Measurements from ENCODE around the gene CARD14.

The CARD14 gene

DNA sequence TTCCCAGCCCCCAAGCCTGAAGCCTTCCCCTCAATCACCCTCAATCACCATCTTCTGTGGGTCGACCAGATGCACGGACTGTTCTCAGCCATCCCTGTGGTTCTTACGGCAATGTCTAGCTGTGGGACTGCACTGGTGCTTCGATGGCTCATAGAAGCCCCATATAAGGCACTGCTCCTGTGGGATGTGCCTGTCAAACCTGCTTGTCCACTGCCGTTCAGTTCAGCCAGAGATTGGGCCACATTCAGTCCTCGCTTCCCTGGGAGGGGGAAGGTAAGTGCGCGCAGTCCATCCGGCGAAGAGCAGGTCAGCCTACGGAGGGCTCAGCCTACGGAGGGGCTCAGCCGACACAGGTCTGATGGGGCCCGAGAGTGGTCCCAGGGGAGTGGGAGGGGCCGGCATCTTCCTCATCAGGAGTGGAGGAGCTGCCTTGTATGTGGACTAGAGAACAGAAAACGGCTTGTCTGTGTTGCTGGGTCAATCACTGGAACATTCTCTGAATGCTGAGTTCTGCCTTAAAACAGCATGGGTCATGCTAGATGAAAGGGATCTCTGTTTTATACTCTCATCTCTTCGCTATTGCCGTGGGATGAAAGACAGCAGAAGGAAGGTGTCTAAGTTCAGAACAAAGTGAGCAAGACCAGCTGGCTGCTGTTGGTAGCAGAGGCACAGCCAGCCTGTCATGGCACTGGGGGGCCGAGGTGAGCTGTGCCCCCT is at the start of gene CARD14:
Gene CARD14, plus strand, starts transcription at position 247 of the 717 bp plus-strand sequence. CDS start 11,409 bp downstream, outside the sequence.
- DNase-seq: no peak

DNA sequence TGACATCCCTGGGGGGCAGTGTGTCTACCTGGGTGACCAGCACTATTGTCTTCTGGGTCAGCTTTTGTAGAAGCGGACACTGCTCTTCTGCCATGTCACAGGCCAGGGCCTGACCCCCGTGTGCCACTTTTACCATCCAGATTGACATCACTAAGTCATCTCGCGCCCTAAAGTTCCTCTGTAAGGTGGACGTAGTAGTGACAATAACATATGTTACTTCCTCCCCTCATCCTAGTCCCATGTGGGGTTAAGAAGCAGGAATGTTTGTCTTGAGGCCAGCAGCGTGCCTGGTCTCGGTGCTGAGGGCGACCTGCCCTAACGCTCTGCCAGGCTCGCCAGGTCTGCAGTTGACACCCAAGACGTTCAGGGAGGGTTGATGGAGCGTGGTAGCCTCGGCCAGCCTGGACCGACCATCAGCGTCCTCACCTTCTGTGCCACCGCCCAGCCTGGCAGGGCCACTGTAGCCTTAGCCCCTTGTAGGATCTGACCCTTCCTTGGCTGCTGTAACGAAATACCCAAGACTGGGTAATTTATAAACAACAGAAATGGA is 47.7 kb upstream of the CARD14 start:
- DNase-seq: no peak

DNA sequence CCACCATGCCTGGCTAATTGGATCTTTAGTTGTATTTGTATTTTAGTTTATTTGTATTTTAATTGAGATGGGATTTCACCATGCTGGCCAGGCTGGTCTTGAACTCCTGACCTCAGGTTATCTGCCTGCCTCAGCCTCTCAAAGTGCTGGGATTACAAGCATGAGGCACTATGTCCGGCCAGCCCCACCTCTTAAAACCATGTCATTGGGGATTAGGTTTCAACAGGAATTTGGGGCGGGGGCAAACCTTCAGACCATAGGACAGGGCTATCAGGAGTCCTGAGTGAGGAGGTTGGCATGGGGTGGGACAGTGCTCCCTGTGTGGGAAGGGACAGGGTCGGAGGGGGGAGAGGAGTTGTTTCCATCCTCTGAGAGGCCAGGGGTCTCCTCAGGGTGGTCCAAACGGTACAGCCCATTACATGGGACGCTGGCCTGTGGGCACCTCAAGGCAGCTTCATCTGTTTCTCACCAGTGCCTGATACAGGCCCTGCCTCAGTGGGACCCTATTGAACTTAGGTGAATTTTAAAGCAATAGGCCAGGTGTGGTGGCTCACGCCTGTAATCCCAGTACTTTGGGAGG is 46.8 kb upstream of the CARD14 start:
- DNase-seq: no peak

DNA sequence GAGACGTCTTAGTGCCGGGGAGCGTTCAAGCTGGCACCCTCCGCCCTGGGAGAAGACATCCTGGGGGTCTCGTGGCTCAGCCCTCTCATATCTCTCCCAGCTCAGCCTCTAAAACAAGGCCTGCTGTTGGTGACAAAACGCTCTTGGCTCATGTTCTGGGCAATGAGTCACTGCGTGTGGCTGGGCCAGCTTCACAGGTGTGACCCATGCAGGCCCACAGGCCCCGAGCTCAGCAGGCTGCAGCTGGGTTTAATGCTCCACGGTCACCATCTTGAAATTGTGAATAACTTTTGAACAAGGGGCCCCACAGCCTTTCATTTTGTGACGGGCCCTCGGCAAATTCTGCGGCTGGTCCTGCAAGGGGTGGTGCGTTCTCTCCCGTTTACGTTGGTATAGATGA is 46.0 kb upstream of the CARD14 start:
- no peak for DNase-seq

DNA sequence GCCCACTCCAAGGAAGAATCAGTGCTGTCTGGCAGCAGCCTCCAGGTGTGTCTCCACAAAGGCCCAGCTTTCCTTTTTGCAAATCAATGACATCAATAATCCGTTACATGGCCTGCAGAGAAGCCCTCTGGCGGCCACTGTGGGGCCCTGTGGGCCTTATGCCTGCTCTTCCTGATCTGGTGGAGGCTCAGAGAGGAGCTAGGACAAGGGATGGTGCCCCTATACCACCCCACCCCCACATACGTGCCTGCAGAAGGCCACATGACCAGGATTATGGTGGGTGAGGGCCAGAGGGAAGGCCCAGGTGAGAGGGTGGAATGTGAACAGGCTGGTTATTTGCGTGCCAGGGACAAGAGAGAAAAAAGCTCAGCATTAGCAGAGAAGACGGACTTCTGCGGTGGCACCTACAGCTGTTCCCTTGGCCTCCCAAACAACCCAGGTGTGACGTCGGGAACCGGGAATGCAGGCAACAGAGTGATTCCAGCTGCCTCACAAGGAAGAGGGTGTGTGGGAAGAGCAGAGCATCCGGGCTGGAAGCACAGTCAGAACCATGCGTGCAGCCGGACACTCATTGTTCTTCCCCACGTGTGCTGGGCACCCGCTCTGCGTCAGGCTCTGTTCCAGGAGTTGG is 45.4 kb upstream of the CARD14 start:
- DNase-seq: no peak

DNA sequence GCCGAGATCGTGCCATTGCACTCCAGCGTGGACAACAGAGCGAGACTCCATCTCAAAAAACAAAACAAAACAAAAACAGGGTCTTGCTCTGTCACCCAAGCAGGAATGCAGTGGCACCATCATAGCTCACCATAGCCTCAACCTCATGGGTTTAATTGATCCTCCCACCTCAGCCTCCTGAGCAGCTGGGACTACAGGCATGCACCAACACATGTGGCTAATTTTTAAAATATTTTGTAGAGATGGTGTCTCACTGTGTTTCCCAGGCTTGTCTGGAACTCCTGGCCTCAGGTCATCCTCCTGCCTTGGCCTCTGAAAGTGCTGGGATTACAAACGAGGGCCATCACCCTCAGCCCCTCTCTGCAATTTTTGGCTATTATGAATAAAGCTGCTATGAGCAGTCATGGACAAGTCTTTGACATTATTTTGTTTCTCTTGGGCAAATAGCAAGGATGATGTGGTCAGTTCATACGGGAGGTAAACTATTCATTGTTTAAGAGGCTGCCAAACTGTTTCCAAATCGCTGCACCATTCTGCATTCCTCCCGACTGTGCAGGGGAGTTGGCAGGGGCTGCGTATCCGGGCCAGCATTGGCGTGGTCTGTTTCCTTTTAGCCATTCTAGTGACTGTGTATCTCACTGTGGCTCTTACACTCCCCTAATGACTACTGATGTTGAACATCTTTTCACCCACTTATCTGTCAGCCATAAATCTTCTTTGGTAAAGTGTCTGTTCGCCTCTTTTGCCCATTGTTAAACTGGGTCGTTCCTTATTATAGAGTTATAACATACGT is 44.0 kb upstream of the CARD14 start:
- DNase-seq: no peak

DNA sequence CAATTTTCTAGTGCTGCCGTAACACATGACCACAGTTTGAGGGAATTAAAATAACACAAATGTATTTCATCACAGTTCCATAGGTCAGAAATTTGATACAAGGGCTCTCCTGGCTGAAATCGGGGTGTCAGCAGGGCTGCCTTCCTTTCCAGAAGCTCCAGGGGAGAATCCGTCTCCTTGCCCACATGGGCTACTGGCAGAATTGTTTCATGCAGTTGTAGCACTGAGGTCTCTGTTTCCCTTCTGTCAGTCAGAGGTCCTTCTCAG is 43.4 kb upstream of the CARD14 start:
- DNase-seq: no peak

DNA sequence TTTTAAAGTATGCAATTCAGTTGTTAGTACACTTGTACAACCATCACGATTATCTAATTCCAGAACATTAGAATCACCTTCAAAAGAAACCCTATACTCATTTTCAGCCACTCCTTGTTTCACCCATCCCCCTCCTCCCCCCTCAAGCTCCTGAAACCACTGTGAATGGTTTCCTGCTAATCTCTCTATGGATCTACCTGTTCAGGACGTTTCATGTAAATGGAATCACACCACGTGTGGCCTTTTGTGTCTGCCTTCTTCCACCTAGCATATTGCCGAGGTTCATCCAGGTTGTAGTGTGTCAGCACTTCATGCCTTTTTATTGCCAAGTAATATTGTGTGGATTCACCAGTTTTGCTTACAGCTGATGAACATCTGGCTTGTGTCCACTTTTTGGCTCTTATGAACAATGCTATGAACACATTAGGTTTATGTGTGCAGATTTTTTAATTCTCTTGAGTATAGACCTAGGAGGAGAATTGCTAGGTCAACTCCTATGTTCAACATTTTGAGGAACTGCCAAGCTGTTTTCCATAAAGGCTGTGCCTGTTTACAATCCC is 40.7 kb upstream of the CARD14 start:
- DNase-seq: no peak

DNA sequence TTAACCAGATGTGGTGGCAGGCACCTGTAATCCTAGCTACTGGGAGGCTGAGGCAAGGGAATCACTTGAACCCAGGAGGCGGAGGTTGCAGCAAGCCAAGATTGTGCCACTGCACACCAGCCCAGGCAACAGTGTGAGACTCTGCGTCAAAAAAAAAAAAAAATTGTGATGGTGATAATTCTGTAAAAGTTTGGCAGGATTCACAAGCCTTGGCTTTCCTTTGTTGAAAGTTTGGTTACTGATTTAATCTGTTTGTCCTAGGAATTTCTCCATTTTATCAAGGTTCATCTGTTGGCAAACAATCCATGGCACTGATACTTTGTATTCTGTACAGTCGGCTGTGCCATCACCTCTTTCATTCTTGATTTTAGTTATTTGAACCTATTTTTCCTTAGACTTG is 38.8 kb upstream of the CARD14 start:
- DNase-seq: no peak

DNA sequence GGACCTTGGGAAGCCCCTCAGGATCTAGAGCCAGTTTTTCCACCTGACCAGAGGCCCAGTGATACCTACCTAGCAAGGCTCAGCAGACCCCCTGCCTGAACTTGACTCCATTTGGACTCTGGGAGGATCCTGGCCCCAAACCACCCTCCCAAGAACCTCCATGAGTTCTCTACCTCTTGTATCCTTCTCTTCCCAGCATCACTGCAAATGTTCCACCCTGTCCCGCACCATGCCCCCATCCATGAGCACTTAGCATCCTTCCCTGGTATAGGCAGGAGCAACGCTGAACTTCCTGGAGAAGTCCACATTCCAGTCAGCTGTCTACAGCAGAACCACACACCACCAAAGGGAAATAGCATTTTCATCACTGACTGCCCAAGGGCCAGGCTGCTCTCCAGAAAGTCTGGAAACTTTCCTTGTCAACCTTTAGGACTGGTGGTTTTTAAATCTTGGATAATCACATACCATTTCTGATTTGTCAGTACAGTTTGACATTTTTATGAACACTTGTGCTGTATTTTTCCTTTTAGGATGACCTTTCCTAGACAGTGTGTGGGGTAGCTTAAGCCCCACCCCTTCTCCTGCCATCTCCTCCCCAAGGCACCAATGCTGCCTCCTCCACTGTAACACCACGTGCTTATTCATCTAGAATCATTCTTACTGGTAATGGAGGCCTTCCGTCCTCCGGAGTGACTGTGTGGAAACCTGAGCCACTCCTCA is 36.8 kb upstream of the CARD14 start:
- no peak for DNase-seq

DNA sequence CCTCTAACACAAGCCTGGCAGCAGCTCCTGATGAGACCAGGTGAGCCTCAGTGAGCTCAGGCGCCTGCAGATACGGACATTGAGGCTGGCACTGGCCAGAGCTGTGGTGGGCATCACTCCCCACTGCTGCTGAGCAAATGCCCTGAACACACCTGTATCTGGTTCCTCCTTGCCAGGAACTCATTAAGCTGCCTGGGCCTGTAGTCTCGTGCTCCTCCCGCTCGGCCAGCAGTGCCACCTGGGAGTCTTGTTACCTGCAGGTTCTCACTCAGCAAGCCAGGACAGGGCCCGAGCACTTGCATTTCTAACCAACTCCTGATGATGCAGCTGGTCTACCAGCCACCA is 36.2 kb upstream of the CARD14 start:
- DNase-seq: no peak

DNA sequence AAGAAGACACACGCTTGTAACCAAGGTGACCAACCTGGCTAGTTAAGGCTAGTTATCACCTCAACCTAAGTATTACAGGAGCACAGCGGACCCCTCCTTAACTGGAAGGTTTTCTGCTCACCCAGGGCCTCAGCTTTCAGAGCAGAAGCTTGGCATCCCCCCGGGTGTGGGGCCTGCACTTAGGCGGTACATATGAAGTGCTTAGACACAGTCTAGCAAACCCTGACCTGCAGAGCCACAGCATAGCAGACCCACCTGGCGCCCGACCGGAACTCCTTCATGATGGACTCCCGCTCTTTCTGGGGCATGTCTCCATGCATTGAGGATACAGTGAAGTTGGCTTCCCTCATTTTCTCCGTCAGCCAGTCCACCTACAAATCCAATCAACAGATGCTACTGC is 32.7 kb upstream of the CARD14 start:
- DNase-seq: no peak

DNA sequence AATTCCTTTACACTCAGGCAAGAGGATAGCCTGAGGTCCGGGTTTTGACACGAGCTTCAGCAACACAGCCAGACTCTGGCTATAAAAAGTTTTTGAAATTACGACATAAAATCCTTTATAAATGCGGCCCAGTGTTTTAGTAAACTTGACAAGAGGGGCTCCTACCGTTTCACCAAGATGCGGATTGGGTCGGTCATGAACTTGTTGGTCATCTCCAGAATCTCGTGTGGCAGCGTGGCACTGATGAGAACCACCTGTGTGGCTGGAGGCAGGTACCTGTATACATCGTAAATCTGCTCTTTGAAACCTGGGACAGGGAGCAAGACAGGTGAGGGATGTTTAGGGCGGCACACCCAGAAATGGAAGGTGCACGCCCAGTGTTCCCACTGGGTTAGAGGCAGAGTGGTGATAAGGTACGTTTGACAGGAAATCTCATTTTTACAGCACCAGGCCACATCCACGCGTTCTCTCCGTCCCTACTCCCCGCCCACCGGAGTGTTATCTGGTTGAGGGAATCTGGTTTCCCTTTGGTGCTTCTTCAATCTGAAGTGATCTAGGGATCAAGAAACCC is 30.9 kb upstream of the CARD14 start:
- DNase-seq: no peak

DNA sequence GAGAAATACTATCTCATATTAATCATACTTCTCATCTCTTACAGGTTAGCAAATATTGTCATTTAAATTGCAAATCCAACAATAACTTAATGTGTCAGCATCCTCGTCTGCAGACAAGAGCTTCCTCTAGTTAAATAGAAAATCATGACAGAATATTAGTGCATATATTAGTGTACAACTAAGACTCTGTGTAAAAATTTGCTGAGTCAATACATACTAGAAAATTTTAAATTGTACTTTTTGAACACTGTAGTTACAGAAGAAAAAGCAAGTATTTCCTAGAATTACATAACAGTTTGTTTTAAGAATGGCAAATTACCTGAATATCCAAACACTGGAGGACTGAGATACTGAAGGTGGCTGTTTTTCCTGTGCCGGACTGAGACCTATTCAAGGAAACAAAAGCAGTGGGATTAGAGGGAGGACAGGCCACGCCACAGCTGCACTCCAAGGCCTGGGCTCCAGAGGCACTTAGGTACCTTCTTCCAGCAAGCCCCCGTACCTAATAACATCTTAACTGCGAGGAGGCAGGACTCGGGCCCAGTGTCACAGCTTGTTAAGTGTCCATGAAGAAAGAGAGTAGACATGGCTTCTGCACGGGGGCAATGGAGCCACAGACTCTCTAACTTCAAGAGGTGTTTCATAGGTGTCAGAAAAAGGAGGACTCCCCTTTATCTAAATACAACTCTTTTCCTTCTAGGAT is 28.2 kb upstream of the CARD14 start:
- no peak for DNase-seq

DNA sequence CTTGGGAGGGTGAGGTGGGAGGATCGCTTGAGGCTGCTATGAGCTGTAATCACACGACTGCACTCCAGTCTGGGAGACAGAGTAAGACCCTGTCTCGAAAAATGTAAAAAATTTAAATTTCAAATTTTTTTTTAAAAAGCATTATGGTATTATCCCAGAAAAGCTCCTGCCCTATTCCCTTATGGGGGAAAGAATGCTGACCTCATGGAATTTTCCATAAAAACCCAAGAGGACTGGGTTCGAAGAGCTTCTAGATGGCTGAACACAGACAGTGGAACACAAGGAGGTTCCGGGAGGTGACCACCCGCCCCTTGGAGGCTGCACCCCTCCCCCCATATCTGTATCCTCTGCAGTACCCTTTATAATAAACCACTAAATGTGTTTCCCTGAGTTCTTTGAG is 26.9 kb upstream of the CARD14 start:
- no peak for DNase-seq

DNA sequence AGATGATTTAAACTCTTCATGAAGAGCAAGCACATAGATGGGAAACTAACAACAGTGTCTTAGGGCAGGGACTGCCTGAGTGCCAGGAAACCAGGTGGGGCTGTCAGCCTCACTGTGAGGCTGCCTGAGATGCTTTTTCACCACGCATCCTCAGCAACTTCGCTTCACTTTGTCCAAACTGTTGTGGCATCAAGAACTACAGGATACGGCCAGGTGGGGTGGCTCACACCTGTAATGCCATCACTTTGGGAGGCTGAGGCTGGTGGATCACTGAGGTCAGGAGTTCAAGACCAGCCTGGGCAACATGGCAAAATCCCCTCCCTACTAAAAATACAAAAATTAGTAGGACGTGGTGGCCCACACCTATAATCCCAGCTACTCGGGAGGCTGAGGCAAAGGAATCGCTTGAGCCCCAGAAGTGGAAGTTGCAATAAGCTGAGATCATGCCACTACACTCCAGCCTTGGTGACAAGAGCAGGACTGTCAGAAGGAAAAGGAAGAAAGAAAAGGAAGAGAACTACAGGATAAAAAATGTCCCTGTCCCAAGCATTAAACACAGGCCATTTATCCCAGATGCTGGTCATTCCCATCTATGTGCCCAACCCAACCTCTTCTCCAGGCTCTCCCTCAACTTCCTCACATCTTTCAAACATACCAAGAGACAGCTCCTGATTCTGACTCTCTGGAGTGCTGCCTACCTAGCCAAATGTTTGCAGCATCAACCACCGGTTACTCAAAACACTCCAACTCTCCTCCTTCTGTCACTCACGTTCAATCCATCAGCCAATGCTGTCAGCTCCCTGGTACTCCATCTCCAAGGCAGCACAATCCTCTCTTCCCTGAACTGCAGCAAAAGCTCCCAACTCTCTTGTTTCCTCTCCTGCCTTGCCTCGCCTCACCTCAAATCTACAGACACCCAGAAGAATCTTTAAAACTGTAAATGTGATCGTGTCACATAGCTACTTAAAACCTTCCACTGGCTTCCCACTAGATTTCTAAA is 24.5 kb upstream of the CARD14 start:
- no peak for DNase-seq

DNA sequence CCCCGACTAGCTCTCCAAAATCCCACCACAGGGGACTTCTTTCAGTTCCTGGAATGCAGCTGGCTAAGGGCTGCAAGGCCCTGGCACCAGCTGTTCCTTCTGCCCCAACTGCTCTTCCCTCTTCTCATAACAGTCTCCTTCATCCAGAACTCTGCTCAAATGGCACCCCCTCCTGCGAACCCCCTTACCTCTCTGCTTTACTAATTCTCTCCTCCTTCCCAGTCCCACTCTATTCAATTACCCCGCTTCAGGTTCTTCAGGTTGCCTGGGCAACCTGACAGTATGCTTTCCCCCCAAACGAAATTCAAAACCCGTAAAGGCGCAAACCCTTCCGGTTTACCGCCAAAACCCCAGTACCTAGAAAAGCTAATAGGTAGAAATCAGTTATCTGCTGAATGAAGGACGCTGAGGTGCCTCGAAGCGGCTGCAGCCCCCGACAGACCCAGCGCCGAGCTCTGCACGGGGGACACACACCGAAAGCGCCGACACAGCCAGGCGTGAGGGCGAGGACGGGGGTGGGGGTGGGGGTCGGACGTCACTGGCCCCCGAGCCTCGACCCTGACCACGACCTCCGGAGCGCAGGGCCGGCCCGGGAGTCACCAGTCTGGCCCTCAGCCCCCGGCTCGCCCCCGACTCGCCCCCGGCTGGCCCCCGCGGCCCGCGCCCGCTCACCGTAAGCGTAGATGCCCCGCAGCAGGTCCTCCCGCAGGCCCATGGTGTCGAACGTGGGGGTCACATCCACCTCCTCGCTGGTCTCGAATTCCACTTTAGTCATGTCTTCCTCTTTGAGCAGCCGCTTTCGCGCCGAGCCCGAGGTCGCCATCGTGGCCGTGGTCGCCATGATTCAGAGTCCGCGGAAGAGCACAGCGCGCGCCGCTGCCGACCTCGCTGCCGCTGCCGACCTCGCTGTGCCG is 23.5 kb upstream of the CARD14 start:
- DNase-seq: no peak

DNA sequence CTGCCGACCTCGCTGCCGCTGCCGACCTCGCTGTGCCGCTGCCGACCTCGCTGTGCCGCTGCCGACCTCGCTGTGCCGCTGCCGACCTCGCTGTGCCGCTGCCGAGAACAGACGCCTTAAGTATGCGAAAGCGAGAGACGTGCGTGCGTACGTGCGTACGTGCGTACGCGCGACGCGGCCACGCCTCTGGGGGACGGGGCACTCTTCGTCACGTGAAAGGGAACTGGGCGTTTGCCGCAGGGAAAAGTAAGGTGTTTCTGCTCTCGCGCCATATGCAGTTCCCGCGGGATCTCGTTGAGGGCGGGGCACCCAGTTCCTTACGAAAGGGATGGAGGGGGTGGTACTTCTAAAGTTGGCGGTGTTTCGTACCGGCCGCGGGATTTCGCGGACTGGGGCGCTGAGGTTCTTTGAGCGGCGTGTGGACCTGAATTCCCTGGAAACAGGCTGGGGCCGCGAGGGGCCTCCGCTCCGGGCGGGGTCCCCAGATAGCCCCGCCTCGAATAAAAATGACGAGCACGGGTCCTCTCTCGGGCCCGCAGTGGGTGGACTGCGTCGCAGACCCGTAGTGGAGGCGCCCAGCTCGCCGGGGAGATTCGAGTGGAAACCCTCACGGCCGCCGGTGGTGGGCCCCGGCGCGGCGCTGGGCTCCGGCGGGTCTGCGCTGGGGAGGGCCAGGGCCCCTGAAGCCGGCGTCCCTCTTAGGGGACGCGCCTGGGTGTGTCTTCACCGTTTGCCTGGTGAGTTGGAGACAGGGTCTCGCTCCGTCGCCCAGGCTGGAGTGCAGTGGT is 22.6 kb upstream of the CARD14 start, which contains the start of gene EIF4A3:
Gene EIF4A3, minus strand, starts transcription at position 94 of the 788 bp plus-strand sequence. CDS start 167 bp downstream, outside the sequence.
- DNase-seq: peak; percentile 84

Data from DMS79 (cell line).